Measurements from ENCODE around the gene EGFR.

Gene EGFR

GRCh38 chr7:55260171-55260570 is 241.4 kb downstream of the EGFR start:
- DNase-seq = peak in 2 of 42 donors; percentile 5 to 13
- intact Hi-C loops (cut with DNase I) = no loop called here

GRCh38 chr7:55260676-55261385 is 242.0 kb downstream of the EGFR start:
- DNase-seq = peak in 2 of 42 donors; percentile 9 to 21
- intact Hi-C loops (cut with DNase I) = no loop called here

Measured in head of caudate nucleus (tissue), 42 donors.